Eye (tissue), 1 donor: ENCODE results near the gene KCNG2.
"Not testable (repeated sequence)": the region's sequence is repeated elsewhere in the genome, so short reads cannot be mapped to it uniquely, and the experiment has no call there.

Source experiments
- DNase-seq: peaks from one replicate; pipeline ENCODE4 v3.0.0-alpha.2; 2015

Gene KCNG2

GRCh38 chr18:79855147-79855933 lies 57.6 kb downstream of the KCNG2 start:
- no peak for DNase-seq

- peak; percentile 80 for DNase-seq
Observed at GRCh38 chr18:79856119-79857007, 58.6 kb downstream of the KCNG2 start.

- DNase-seq: peak; percentile 77
Observed at GRCh38 chr18:79857082-79857671, 59.4 kb downstream of the KCNG2 start.

- DNase-seq: no peak
Observed at GRCh38 chr18:79859314-79859713, 61.6 kb downstream of the KCNG2 start.

- no peak for DNase-seq
Observed at GRCh38 chr18:79861687-79862086, 63.9 kb downstream of the KCNG2 start.

- DNase-seq: no peak
Observed at GRCh38 chr18:79862562-79862961, 64.8 kb downstream of the KCNG2 start.

GRCh38 chr18:79863161-79864005 lies 65.6 kb downstream of the KCNG2 start:
- no peak for DNase-seq

GRCh38 chr18:79864006-79864725 lies 66.4 kb downstream of the KCNG2 start:
- no peak for DNase-seq

GRCh38 chr18:79864955-79865354 lies 67.2 kb downstream of the KCNG2 start:
- not testable (repeated sequence) for DNase-seq

GRCh38 chr18:79865951-79866350 lies 68.2 kb downstream of the KCNG2 start:
- not testable (repeated sequence) for DNase-seq

- DNase-seq: no peak
Observed at GRCh38 chr18:79866889-79867574, 69.3 kb downstream of the KCNG2 start.

GRCh38 chr18:79867666-79868065 lies 69.9 kb downstream of the KCNG2 start:
- DNase-seq: no peak

- DNase-seq: no peak
Observed at GRCh38 chr18:79868168-79868784, 70.5 kb downstream of the KCNG2 start.

- no peak for DNase-seq
Observed at GRCh38 chr18:79868811-79869541, 71.2 kb downstream of the KCNG2 start.

GRCh38 chr18:79869591-79870300 lies 72.0 kb downstream of the KCNG2 start:
- DNase-seq: no peak

GRCh38 chr18:79870301-79871025 lies 72.7 kb downstream of the KCNG2 start:
- DNase-seq: no peak

GRCh38 chr18:79871026-79871390 lies 73.3 kb downstream of the KCNG2 start:
- no peak for DNase-seq

GRCh38 chr18:79871481-79872091 lies 73.8 kb downstream of the KCNG2 start:
- DNase-seq: no peak
